A549 (cell line): ENCODE data around the gene TASP1.

Experiments
- BHLHE40 ChIP-seq: IDR thresholded peaks from 2 replicates; pipeline ENCODE4 v1.6.1; 2012; ENCODE audit warnings: low read depth, low read length, inconsistent platforms
- CHD2 ChIP-seq: fragments of 150-350 bp; IDR thresholded peaks from 2 replicates; pipeline ENCODE4 v1.6.1; 2014; ENCODE audit warnings: low read length; ENCODE audit not compliant: partially characterized antibody
- EP300 ChIP-seq, 2 experiments: fragments of >200 bp; sonication (Bioruptor Twin); formaldehyde crosslinking; IDR thresholded peaks; 2 replicates in 1 of 2; 3 replicates in 1 of 2; pipeline ENCODE4 v1.6.1; 2016 to 2017
- HEYL ChIP-seq: fragments of 250-450 bp; sonication (Bioruptor Pico); IDR thresholded peaks from 2 replicates; pipeline ENCODE4 v1.8.0; 2021; ENCODE audit warnings: mild to moderate bottlenecking, moderate library complexity
- HOXB13 ChIP-seq: fragments of 250-450 bp; sonication (Bioruptor Pico); IDR thresholded peaks from 2 replicates; pipeline ENCODE4 v1.5.0; 2020; ENCODE audit warnings: low read depth, mild to moderate bottlenecking, moderate library complexity
- POLR2A ChIP-seq: IDR thresholded peaks from 2 replicates; pipeline ENCODE4 v1.6.1; 2012; ENCODE audit warnings: mild to moderate bottlenecking, low read length
- RARB ChIP-seq: fragments of 250-450 bp; sonication (Bioruptor Pico); IDR thresholded peaks from 2 replicates; pipeline ENCODE4 v1.8.0; 2021; ENCODE audit warnings: mild to moderate bottlenecking, moderate library complexity
- TFCP2L1 ChIP-seq: fragments of 250-450 bp; sonication (Bioruptor Pico); IDR thresholded peaks from 2 replicates; pipeline ENCODE4 v1.5.0; 2021; ENCODE audit warnings: mild to moderate bottlenecking
- ZNF302 ChIP-seq: fragments of 250-450 bp; sonication (Bioruptor Pico); IDR thresholded peaks from 2 replicates; pipeline ENCODE4 v1.9.0; 2021; ENCODE audit warnings: inconsistent platforms, mild to moderate bottlenecking, moderate library complexity
- TF ChIP-seq, protein P1 (sequence below): fragments of 450-650 bp; IDR thresholded peaks from 2 replicates; pipeline ENCODE4 v1.6.1; 2014; ENCODE audit warnings: antibody characterized with exemption
- TF ChIP-seq, protein P2 (sequence below): fragments of >200 bp; sonication (Bioruptor Twin); formaldehyde crosslinking; IDR thresholded peaks from 3 replicates; pipeline ENCODE4 v1.5.1; 2016
- TF ChIP-seq, protein P3 (sequence below): fragments of 250-450 bp; sonication (Bioruptor Pico); IDR thresholded peaks from 2 replicates; pipeline ENCODE4 v1.5.0; 2021; ENCODE audit warnings: mild to moderate bottlenecking, moderate library complexity, borderline replicate concordance

GRCh38 chr20:13416531-13416930 lies 222.2 kb downstream of the TASP1 start:
- TF ChIP-seq RARB = no peak
- TF ChIP-seq EP300 (IDR thresholded peaks at IDR 0.05) = no peak
- no peak for TF ChIP-seq BHLHE40
- no peak for TF ChIP-seq ZNF302
- TF ChIP-seq, protein P1, sequence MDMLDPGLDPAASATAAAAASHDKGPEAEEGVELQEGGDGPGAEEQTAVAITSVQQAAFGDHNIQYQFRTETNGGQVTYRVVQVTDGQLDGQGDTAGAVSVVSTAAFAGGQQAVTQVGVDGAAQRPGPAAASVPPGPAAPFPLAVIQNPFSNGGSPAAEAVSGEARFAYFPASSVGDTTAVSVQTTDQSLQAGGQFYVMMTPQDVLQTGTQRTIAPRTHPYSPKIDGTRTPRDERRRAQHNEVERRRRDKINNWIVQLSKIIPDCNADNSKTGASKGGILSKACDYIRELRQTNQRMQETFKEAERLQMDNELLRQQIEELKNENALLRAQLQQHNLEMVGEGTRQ = no peak
- TF ChIP-seq, protein P2, sequence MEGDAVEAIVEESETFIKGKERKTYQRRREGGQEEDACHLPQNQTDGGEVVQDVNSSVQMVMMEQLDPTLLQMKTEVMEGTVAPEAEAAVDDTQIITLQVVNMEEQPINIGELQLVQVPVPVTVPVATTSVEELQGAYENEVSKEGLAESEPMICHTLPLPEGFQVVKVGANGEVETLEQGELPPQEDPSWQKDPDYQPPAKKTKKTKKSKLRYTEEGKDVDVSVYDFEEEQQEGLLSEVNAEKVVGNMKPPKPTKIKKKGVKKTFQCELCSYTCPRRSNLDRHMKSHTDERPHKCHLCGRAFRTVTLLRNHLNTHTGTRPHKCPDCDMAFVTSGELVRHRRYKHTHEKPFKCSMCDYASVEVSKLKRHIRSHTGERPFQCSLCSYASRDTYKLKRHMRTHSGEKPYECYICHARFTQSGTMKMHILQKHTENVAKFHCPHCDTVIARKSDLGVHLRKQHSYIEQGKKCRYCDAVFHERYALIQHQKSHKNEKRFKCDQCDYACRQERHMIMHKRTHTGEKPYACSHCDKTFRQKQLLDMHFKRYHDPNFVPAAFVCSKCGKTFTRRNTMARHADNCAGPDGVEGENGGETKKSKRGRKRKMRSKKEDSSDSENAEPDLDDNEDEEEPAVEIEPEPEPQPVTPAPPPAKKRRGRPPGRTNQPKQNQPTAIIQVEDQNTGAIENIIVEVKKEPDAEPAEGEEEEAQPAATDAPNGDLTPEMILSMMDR = no peak
- TF ChIP-seq CHD2 = no peak
- TF ChIP-seq, protein P3, sequence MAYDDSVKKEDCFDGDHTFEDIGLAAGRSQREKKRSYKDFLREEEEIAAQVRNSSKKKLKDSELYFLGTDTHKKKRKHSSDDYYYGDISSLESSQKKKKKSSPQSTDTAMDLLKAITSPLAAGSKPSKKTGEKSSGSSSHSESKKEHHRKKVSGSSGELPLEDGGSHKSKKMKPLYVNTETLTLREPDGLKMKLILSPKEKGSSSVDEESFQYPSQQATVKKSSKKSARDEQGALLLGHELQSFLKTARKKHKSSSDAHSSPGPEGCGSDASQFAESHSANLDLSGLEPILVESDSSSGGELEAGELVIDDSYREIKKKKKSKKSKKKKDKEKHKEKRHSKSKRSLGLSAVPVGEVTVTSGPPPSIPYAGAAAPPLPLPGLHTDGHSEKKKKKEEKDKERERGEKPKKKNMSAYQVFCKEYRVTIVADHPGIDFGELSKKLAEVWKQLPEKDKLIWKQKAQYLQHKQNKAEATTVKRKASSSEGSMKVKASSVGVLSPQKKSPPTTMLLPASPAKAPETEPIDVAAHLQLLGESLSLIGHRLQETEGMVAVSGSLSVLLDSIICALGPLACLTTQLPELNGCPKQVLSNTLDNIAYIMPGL (CRISPR knock-in tag) = no peak
- no peak for TF ChIP-seq TFCP2L1 (CRISPR knock-in tag)
- TF ChIP-seq POLR2A = no peak
- TF ChIP-seq HOXB13 (CRISPR knock-in tag) = no peak
- TF ChIP-seq HEYL = no peak
